NCI-H2171 treated with DMSO at 0.1 percent for 48 hours (cell line): ENCODE results near the gene NEK1.
"Not testable (repeated sequence)": the region's sequence is repeated elsewhere in the genome, so short reads cannot be mapped to it uniquely, and the experiment has no call there.

Source experiments
- DNase-seq: peaks from one replicate; lab custom pipeline; 2025; lab: John Stamatoyannopoulos, UW

The NEK1 gene

GRCh38 chr4:169493164-169493524, 119.2 kb downstream of the NEK1 start:
- no peak for DNase-seq

- DNase-seq = peak; percentile 27
These were observed 119.8 kb downstream of the NEK1 start for GRCh38 chr4:169492436-169493163.

GRCh38 chr4:169491211-169491610, 121.2 kb downstream of the NEK1 start:
- DNase-seq = no peak

GRCh38 chr4:169489306-169489705, 123.1 kb downstream of the NEK1 start:
- DNase-seq = no peak

- DNase-seq = peak; percentile 6
These were observed 126.3 kb downstream of the NEK1 start for GRCh38 chr4:169485791-169486742.

GRCh38 chr4:169485086-169485485, 127.3 kb downstream of the NEK1 start:
- DNase-seq = no peak

GRCh38 chr4:169484485-169484884, 127.9 kb downstream of the NEK1 start:
- DNase-seq = no peak

- DNase-seq = no peak
These were observed 148.3 kb downstream of the NEK1 start for GRCh38 chr4:169464080-169464479.

- DNase-seq = no peak
These were observed 152.3 kb downstream of the NEK1 start for GRCh38 chr4:169460081-169460480.

GRCh38 chr4:169458575-169458974, 153.8 kb downstream of the NEK1 start:
- no peak for DNase-seq

- DNase-seq = not testable (repeated sequence)
These were observed 159.7 kb downstream of the NEK1 start for GRCh38 chr4:169452644-169453043.

- not testable (repeated sequence) for DNase-seq
These were observed 163.4 kb downstream of the NEK1 start for GRCh38 chr4:169448935-169449334.

GRCh38 chr4:169446824-169447223, 165.6 kb downstream of the NEK1 start:
- no peak for DNase-seq

- DNase-seq = no peak
These were observed 168.6 kb downstream of the NEK1 start for GRCh38 chr4:169443748-169444147.

GRCh38 chr4:169440446-169440845, 171.9 kb downstream of the NEK1 start:
- DNase-seq = no peak

- DNase-seq = no peak
These were observed 173.1 kb downstream of the NEK1 start for GRCh38 chr4:169439244-169439643.

GRCh38 chr4:169438057-169438480, 174.3 kb downstream of the NEK1 start:
- no peak for DNase-seq

GRCh38 chr4:169437299-169438047, 174.9 kb downstream of the NEK1 start:
- DNase-seq = no peak

- no peak for DNase-seq
These were observed 175.6 kb downstream of the NEK1 start for GRCh38 chr4:169436734-169437133.

- no peak for DNase-seq
These were observed 184.0 kb downstream of the NEK1 start for GRCh38 chr4:169428376-169428775.

GRCh38 chr4:169427727-169428126, 184.7 kb downstream of the NEK1 start:
- DNase-seq = not testable (repeated sequence)

- DNase-seq = no peak
These were observed 192.1 kb downstream of the NEK1 start for GRCh38 chr4:169420291-169420690.
